Activated CD4-positive, alpha-beta T cell treated with anti-CD3 and anti-CD28 coated beads, Interleukin-2, amount 50 U/mL, for 24 hours (primary cell): ENCODE data around the gene GLRX2.
"Not testable (repeated sequence)": the region's sequence is repeated elsewhere in the genome, so short reads cannot be mapped to it uniquely, and the experiment has no call there.

Source experiments
- DNase-seq, 2 donors: peaks; one replicate each; pipeline ENCODE4 v3.0.0-alpha.2; 2020; ENCODE audit warnings: low read depth in 1 of 2, low spot score in 1 of 2

Gene GLRX2

GRCh38 chr1:193104907-193105820 lies at the start of gene GLRX2:
GLRX2 (minus strand) TSS chr1:193105414; CDS start chr1:193105382, 32 bp downstream.
- DNase-seq = peak in 1 of 2 donors; percentile 46

GRCh38 chr1:193144999-193145398 lies 39.8 kb upstream of the GLRX2 start:
- no peak for DNase-seq

GRCh38 chr1:193144361-193144938 lies 39.2 kb upstream of the GLRX2 start:
- DNase-seq = no peak

- DNase-seq = no peak
Observed at GRCh38 chr1:193143285-193143684, 38.1 kb upstream of the GLRX2 start.

GRCh38 chr1:193142409-193142808 lies 37.2 kb upstream of the GLRX2 start:
- DNase-seq = no peak

- no peak for DNase-seq
Observed at GRCh38 chr1:193141804-193142203, 36.6 kb upstream of the GLRX2 start.

- DNase-seq = no peak
Observed at GRCh38 chr1:193140254-193140653, 35.0 kb upstream of the GLRX2 start.

- no peak for DNase-seq
Observed at GRCh38 chr1:193131266-193131860, 26.1 kb upstream of the GLRX2 start.

GRCh38 chr1:193125369-193125768 lies 20.2 kb upstream of the GLRX2 start:
- DNase-seq = no peak

- no peak for DNase-seq
Observed at GRCh38 chr1:193123751-193124150, 18.5 kb upstream of the GLRX2 start.

GRCh38 chr1:193121616-193122593 lies 16.7 kb upstream of the GLRX2 start, which contains the start of gene CDC73:
CDC73 (plus strand) TSS chr1:193122031; CDS start chr1:193122201, 170 bp downstream.
- DNase-seq = peak; percentile 98 to 99

- no peak for DNase-seq
Observed at GRCh38 chr1:193120604-193121166, 15.5 kb upstream of the GLRX2 start.

GRCh38 chr1:193118803-193119730 lies 13.9 kb upstream of the GLRX2 start:
- DNase-seq = no peak

GRCh38 chr1:193118194-193118593 lies 13.0 kb upstream of the GLRX2 start:
- DNase-seq = no peak

GRCh38 chr1:193117167-193117566 lies 12.0 kb upstream of the GLRX2 start:
- not testable (repeated sequence) for DNase-seq

- no peak for DNase-seq
Observed at GRCh38 chr1:193115629-193116227, 10.5 kb upstream of the GLRX2 start.

- no peak for DNase-seq
Observed at GRCh38 chr1:193114485-193115095, 9.4 kb upstream of the GLRX2 start.

- no peak for DNase-seq
Observed at GRCh38 chr1:193113992-193114332, 8.7 kb upstream of the GLRX2 start.
